Measurements from ENCODE around the gene JMJD7.

Gene JMJD7

DNA sequence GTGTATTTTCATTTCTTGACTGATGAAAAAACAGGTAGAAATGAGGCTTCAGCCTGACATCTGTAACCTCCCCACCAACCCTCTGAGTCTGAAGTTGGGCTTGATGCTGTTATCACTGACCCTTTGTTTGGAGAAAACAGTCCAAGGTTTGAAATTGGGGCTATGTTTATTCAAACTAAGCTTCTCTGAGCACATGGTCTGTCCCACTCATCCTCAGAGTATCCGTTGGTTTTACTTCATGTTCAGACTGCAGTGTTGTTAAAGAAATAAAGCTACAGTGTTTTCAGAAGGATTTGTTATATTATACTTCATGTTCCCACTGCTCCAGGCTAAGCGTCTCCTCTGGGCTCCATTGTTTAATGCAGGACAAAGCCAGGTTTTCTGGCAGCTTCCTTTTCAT is 47.6 kb upstream of the JMJD7 start:
- no peak for ATAC-seq
- TF ChIP-seq ZFP3 (CRISPR knock-in tag; IDR thresholded peaks at IDR 0.05) (no peak), TOX (CRISPR knock-in tag; IDR thresholded peaks at IDR 0.05; ENCODE audit: borderline replicate concordance) (no peak)

DNA sequence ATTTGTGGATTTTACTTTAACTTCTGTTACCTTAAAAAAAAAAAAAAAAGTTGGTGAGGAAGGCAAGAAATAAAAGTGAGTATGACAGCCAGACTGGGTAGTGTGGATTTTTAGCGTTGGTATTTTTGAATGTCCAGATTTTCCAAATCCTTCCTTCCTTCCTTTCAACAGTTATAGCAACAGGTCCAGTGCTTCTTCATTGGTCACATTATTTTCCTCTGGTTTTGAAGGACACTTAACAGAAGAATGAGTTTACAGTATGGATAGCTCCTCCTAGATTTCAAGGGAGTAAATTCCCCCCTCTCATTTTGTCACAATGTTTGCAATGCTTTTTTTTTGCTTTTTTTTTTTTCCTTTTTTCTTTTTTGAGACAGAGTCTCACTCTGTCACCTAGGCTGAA is 47.2 kb upstream of the JMJD7 start:
- ATAC-seq = no peak
- TF ChIP-seq TOX (CRISPR knock-in tag; IDR thresholded peaks at IDR 0.05; ENCODE audit: borderline replicate concordance) = no peak
- TF ChIP-seq PPARA (CRISPR knock-in tag; IDR thresholded peaks at IDR 0.05; ENCODE audit: borderline replicate concordance) = no peak
- no peak for TF ChIP-seq TCF4 (CRISPR knock-in tag; IDR thresholded peaks at IDR 0.05; ENCODE audit: borderline replicate concordance)

DNA sequence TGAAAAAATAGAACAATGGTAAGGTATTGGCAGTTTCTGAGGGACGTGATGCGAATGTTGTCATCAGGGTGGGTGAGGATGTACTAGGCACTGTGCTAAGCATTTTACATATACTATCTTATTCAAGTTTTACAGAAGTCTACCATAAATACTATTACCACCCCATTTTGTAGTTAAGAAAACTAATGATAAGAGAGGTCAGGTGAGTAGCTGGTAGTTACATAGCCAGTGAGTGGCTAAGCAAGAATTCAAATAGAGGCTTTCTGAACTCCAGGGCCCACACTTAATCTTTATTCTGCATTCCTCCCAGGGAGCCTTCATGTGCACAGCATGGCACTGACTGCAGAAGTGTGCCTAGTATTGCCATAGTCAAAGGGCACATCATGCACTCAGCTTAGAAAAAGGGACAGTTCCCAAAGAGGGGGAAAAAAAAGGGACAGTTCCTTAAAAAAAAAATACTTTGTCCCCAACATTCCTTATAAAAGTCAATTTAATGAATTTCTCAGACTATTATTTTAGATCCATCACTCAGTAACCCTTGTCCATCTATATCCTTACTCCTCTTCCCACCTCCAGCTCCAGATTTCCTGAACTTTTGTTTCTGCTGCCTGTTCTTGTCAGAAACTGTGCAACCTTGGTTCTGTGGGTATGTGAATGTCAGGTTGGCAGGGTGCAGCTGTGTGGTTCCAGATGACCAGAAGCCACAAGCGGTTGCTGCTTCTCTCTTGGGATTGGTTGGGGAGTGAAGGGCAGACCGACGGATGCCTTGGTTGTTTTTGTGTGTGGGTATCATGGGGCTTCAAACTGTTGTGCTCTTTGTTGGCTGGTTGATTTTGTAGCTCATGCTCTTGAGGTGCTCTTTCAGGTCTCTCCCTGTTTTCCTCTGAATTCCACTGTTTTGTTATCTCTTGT is 45.3 kb upstream of the JMJD7 start:
- no peak for ATAC-seq
- TF ChIP-seq, protein P1, sequence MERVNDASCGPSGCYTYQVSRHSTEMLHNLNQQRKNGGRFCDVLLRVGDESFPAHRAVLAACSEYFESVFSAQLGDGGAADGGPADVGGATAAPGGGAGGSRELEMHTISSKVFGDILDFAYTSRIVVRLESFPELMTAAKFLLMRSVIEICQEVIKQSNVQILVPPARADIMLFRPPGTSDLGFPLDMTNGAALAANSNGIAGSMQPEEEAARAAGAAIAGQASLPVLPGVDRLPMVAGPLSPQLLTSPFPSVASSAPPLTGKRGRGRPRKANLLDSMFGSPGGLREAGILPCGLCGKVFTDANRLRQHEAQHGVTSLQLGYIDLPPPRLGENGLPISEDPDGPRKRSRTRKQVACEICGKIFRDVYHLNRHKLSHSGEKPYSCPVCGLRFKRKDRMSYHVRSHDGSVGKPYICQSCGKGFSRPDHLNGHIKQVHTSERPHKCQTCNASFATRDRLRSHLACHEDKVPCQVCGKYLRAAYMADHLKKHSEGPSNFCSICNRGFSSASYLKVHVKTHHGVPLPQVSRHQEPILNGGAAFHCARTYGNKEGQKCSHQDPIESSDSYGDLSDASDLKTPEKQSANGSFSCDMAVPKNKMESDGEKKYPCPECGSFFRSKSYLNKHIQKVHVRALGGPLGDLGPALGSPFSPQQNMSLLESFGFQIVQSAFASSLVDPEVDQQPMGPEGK (CRISPR knock-in tag; IDR thresholded peaks at IDR 0.05; ENCODE audit: borderline replicate concordance) = no peak
- TF ChIP-seq ZNF70 (CRISPR knock-in tag; IDR thresholded peaks at IDR 0.05) = no peak
- no peak for TF ChIP-seq ZNF8 (CRISPR knock-in tag; IDR thresholded peaks at IDR 0.05)
- no peak for TF ChIP-seq OSR1 (CRISPR knock-in tag; IDR thresholded peaks at IDR 0.05)
- no peak for TF ChIP-seq CSDC2 (CRISPR knock-in tag; IDR thresholded peaks at IDR 0.05)
- TF ChIP-seq BACH2 (CRISPR knock-in tag; IDR thresholded peaks at IDR 0.05; ENCODE audit: borderline replicate concordance) = no peak
- no peak for TF ChIP-seq ISL1 (CRISPR knock-in tag; IDR thresholded peaks at IDR 0.05)
- TF ChIP-seq PPARA (CRISPR knock-in tag; IDR thresholded peaks at IDR 0.05; ENCODE audit: borderline replicate concordance) = no peak
- TF ChIP-seq, protein P2, sequence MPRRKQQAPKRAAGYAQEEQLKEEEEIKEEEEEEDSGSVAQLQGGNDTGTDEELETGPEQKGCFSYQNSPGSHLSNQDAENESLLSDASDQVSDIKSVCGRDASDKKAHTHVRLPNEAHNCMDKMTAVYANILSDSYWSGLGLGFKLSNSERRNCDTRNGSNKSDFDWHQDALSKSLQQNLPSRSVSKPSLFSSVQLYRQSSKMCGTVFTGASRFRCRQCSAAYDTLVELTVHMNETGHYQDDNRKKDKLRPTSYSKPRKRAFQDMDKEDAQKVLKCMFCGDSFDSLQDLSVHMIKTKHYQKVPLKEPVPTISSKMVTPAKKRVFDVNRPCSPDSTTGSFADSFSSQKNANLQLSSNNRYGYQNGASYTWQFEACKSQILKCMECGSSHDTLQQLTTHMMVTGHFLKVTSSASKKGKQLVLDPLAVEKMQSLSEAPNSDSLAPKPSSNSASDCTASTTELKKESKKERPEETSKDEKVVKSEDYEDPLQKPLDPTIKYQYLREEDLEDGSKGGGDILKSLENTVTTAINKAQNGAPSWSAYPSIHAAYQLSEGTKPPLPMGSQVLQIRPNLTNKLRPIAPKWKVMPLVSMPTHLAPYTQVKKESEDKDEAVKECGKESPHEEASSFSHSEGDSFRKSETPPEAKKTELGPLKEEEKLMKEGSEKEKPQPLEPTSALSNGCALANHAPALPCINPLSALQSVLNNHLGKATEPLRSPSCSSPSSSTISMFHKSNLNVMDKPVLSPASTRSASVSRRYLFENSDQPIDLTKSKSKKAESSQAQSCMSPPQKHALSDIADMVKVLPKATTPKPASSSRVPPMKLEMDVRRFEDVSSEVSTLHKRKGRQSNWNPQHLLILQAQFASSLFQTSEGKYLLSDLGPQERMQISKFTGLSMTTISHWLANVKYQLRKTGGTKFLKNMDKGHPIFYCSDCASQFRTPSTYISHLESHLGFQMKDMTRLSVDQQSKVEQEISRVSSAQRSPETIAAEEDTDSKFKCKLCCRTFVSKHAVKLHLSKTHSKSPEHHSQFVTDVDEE (CRISPR knock-in tag; IDR thresholded peaks at IDR 0.05) = no peak
- TF ChIP-seq ARNTL (CRISPR knock-in tag; IDR thresholded peaks at IDR 0.05; ENCODE audit: borderline replicate concordance, low read depth) = no peak
- TF ChIP-seq SNAI2 (CRISPR knock-in tag; IDR thresholded peaks at IDR 0.05) = no peak
- TF ChIP-seq, protein P3, sequence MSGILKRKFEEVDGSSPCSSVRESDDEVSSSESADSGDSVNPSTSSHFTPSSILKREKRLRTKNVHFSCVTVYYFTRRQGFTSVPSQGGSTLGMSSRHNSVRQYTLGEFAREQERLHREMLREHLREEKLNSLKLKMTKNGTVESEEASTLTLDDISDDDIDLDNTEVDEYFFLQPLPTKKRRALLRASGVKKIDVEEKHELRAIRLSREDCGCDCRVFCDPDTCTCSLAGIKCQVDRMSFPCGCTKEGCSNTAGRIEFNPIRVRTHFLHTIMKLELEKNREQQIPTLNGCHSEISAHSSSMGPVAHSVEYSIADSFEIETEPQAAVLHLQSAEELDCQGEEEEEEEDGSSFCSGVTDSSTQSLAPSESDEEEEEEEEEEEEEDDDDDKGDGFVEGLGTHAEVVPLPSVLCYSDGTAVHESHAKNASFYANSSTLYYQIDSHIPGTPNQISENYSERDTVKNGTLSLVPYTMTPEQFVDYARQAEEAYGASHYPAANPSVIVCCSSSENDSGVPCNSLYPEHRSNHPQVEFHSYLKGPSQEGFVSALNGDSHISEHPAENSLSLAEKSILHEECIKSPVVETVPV (CRISPR knock-in tag; IDR thresholded peaks at IDR 0.05) = no peak
- TF ChIP-seq TCF4 (CRISPR knock-in tag; IDR thresholded peaks at IDR 0.05; ENCODE audit: borderline replicate concordance) = no peak
- TF ChIP-seq ZNF565 (CRISPR knock-in tag; conservative IDR thresholded peaks at IDR 0.05; ENCODE audit: low read depth) = no peak
- TF ChIP-seq ESRRG (CRISPR knock-in tag; IDR thresholded peaks at IDR 0.05) = no peak
- TF ChIP-seq GLIS3 (CRISPR knock-in tag; IDR thresholded peaks at IDR 0.05) = no peak
- no peak for TF ChIP-seq ZC3H10 (CRISPR knock-in tag; IDR thresholded peaks at IDR 0.05)
- TF ChIP-seq, protein P4, sequence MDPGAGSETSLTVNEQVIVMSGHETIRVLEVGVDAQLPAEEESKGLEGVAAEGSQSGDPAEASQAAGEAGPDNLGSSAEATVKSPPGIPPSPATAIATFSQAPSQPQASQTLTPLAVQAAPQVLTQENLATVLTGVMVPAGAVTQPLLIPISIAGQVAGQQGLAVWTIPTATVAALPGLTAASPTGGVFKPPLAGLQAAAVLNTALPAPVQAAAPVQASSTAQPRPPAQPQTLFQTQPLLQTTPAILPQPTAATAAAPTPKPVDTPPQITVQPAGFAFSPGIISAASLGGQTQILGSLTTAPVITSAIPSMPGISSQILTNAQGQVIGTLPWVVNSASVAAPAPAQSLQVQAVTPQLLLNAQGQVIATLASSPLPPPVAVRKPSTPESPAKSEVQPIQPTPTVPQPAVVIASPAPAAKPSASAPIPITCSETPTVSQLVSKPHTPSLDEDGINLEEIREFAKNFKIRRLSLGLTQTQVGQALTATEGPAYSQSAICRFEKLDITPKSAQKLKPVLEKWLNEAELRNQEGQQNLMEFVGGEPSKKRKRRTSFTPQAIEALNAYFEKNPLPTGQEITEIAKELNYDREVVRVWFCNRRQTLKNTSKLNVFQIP (CRISPR knock-in tag; IDR thresholded peaks at IDR 0.05; ENCODE audit: borderline replicate concordance, low read depth) = no peak
- TF ChIP-seq ZFP30 (CRISPR knock-in tag; IDR thresholded peaks at IDR 0.05) = no peak
- no peak for TF ChIP-seq ZFP3 (CRISPR knock-in tag; IDR thresholded peaks at IDR 0.05)
